Esophagus squamous epithelium (tissue), 5 donors: ENCODE measurements around the gene LDLRAD2. TPM values are rescaled to one million over a fixed set of nuclear protein-coding genes. Genes with fewer than 3 reads are reported as not detected.

Experiments
- DNase-seq: peaks from one replicate; lab custom pipeline; 2025; lab: John Stamatoyannopoulos, UW
- H3K27ac ChIP-seq, 4 donors: fragments of 200-600 bp; sonication (generic); one replicate each; pipeline ENCODE4 v1.5.1; 2016 to 2019; ENCODE audit warnings: mild to moderate bottlenecking in 1 of 4
- H3K27me3 ChIP-seq, 4 donors: fragments of 200-600 bp; sonication (generic); 1 replicate in 3 of 4; 2 replicates in 1 of 4; pipeline versions ENCODE4 v1.5.1 to v1.6.0; 2017 to 2021; ENCODE audit warnings: antibody characterized with exemption in 1 of 4
- H3K36me3 ChIP-seq, 3 donors: fragments of 200-600 bp; sonication (generic); one replicate each; pipeline ENCODE4 v1.5.1; 2016 to 2019
- H3K4me1 ChIP-seq, 3 donors: fragments of 200-600 bp; sonication (generic); one replicate each; pipeline ENCODE4 v1.5.1; 2017 to 2019
- H3K4me3 ChIP-seq, 4 donors: fragments of 200-600 bp; sonication (generic); 1 replicate in 3 of 4; 2 replicates in 1 of 4; pipeline ENCODE4 v1.5.1; 2016 to 2019; ENCODE audit warnings: mild to moderate bottlenecking in 2 of 4, moderate library complexity in 1 of 4
- H3K9me3 ChIP-seq, 3 donors: fragments of 200-600 bp; sonication (generic); one replicate each; pipeline ENCODE4 v1.5.1; 2016 to 2019
- CTCF ChIP-seq, 6 experiments: fragments of 450-650 bp in 4 of 6; fragments of 200-600 bp in 2 of 6; sonication (generic) in 2 of 6; IDR thresholded peaks; one replicate each; pipeline ENCODE4 v1.5.1; 2016 to 2019; ENCODE audit warnings: antibody characterized with exemption in 6 of 6, mild to moderate bottlenecking in 4 of 6, moderate library complexity in 4 of 6
- POLR2A ChIP-seq, 4 donors: fragments of 450-650 bp; IDR thresholded peaks; one replicate each; pipeline ENCODE4 v1.6.1; 2017; ENCODE audit warnings: antibody characterized with exemption in 4 of 4, mild to moderate bottlenecking in 4 of 4, moderate library complexity in 3 of 4
- WGBS, 2 donors: methylation state at CpG; one replicate each; pipeline ENCODE4 v1.1.5; 2018; 5-methylcytosine and 5-hydroxymethylcytosine counted together
- intact Hi-C: fragments of 100-400 bp; cut with DNase I; formaldehyde crosslinking; loops from one replicate; pipeline ENCODE4 v1.15.0; 2022
- total RNA-seq, 4 donors: library from RNA; depleted of rRNA; stranded (reverse); fragments of >200 nt; gene quantifications; one replicate each; pipeline ENCODE4 v1.1.0, GENCODE V29; 2016
- donor health status: DM: yes; HTN: yes; CAD: no.

Gene LDLRAD2
- total RNA-seq, 4 donors from 2014 or later = not detected

GRCh38 chr1:21840981-21841380 lies 28.9 kb downstream of the LDLRAD2 start:
- intact Hi-C loops = no loop called here
- WGBS, 2 donors = 88 to 92% methylated on average over 5 of the region's 13 CpGs

GRCh38 chr1:21841852-21842466 lies 29.9 kb downstream of the LDLRAD2 start:
- H3K36me3 ChIP-seq = peaks cover 37 to 100% (median 55%) of the 10 kb centered on the region in 3 donors
- no peak for TF ChIP-seq POLR2A (IDR thresholded peaks at IDR 0.05)
- no peak for TF ChIP-seq CTCF (IDR thresholded peaks at IDR 0.05)
- H3K4me1 ChIP-seq = peaks cover 0 to 13% (median 0%) of the 10 kb centered on the region in 3 donors
- H3K27me3 ChIP-seq = no peaks in the 10 kb centered on the region
- no peak overlapping the region for H3K27ac ChIP-seq
- DNase-seq = no peak
- no peak overlapping the region for H3K4me3 ChIP-seq
- 79% methylated on average over 8 of the region's 21 CpGs; no CpG with 5 or more reads in 1 of the 2 donors for WGBS, 2 donors
- intact Hi-C loops = no loop called here
- no peaks in the 10 kb centered on the region for H3K9me3 ChIP-seq

More at GRCh38 chr1:21840981-21841380, 28.9 kb downstream of the LDLRAD2 start:
- Histone ChIP-seq H3K27ac (no peak overlapping the region), H3K9me3 (no peaks in the 10 kb centered on the region), H3K4me3 (no peak overlapping the region), H3K36me3 (peaks cover 42 to 100% (median 52%) of the 10 kb centered on the region in 3 donors), H3K4me1 (peaks cover 0 to 13% (median 0%) of the 10 kb centered on the region in 3 donors), H3K27me3 (no peaks in the 10 kb centered on the region)
- DNase-seq = no peak
- no peak for TF ChIP-seq CTCF (IDR thresholded peaks at IDR 0.05)
- no peak for TF ChIP-seq POLR2A (IDR thresholded peaks at IDR 0.05)

GRCh38 chr1:21842606-21843162 lies 30.6 kb downstream of the LDLRAD2 start:
- 18 to 44% methylated on average over 3 to 10 of the region's 15 CpGs for WGBS, 2 donors
- intact Hi-C loops = no loop called here
- H3K4me1 ChIP-seq = peaks cover 0 to 13% (median 0%) of the 10 kb centered on the region in 3 donors
- no peak overlapping the region for H3K27ac ChIP-seq
- H3K36me3 ChIP-seq = peaks cover 37 to 100% (median 62%) of the 10 kb centered on the region in 3 donors
- H3K9me3 ChIP-seq = no peaks in the 10 kb centered on the region
- no peak overlapping the region for H3K4me3 ChIP-seq
- H3K27me3 ChIP-seq = no peaks in the 10 kb centered on the region
- no peak for TF ChIP-seq POLR2A (IDR thresholded peaks at IDR 0.05)
- TF ChIP-seq CTCF (IDR thresholded peaks at IDR 0.05) = no peak
- DNase-seq = no peak

- peaks cover 40 to 100% (median 68%) of the 10 kb centered on the region in 3 donors for H3K36me3 ChIP-seq
- DNase-seq = no peak
- H3K4me3 ChIP-seq = no peak overlapping the region
- no peaks in the 10 kb centered on the region for H3K27me3 ChIP-seq
- TF ChIP-seq POLR2A (IDR thresholded peaks at IDR 0.05) (no peak), CTCF (IDR thresholded peaks at IDR 0.05) (no peak)
- 95 to 100% methylated on average over 3 of the region's 13 CpGs for WGBS, 2 donors
- no peak overlapping the region for H3K27ac ChIP-seq
- intact Hi-C loops = no loop called here
- H3K4me1 ChIP-seq = peaks cover 0 to 13% (median 0%) of the 10 kb centered on the region in 3 donors
- no peaks in the 10 kb centered on the region for H3K9me3 ChIP-seq
Observed at GRCh38 chr1:21843208-21843607, 31.1 kb downstream of the LDLRAD2 start.

GRCh38 chr1:21843996-21844395 lies 31.9 kb downstream of the LDLRAD2 start:
- Histone ChIP-seq H3K4me3 (no peak overlapping the region), H3K9me3 (no peaks in the 10 kb centered on the region), H3K36me3 (peaks cover 33 to 100% (median 71%) of the 10 kb centered on the region in 3 donors), H3K27ac (peak overlapping the region in 1 of 4 donors; percentile 6), H3K4me1 (peaks cover 0 to 13% (median 0%) of the 10 kb centered on the region in 3 donors), H3K27me3 (no peaks in the 10 kb centered on the region)
- no peak for TF ChIP-seq CTCF (IDR thresholded peaks at IDR 0.05)
- WGBS, 2 donors = 84% methylated on average over 7 of the region's 11 CpGs; no CpG with 5 or more reads in 1 of the 2 donors
- intact Hi-C loops = no loop called here
- no peak for DNase-seq
